Measurements from ENCODE around the gene DPYD.

Gene DPYD

GRCh38 chr1:97174039-97174704 is 746.7 kb downstream of the DPYD start:
- Histone ChIP-seq H3K9me3 (no peaks in the 10 kb centered on the region), H3K4me3 (no peak overlapping the region), H3K36me3 (no peaks in the 10 kb centered on the region), H3K27ac (no peak overlapping the region), H3K27me3 (no peaks in the 10 kb centered on the region), H3K4me1 (no peaks in the 10 kb centered on the region)
- intact Hi-C loops (cut with DNase I; ENCODE audit: low total_unique reads) = no loop called here
- no peak for DNase-seq
- no peak for TF ChIP-seq CTCF (IDR thresholded peaks at IDR 0.05)

GRCh38 chr1:97170300-97170699 is 750.5 kb downstream of the DPYD start:
- Histone ChIP-seq H3K27ac (no peak overlapping the region), H3K4me1 (no peaks in the 10 kb centered on the region), H3K27me3 (no peaks in the 10 kb centered on the region), H3K9me3 (no peaks in the 10 kb centered on the region), H3K4me3 (no peak overlapping the region), H3K36me3 (no peaks in the 10 kb centered on the region)
- DNase-seq = no peak
- intact Hi-C loops (cut with DNase I; ENCODE audit: low total_unique reads) = no loop called here
- no peak for TF ChIP-seq CTCF (IDR thresholded peaks at IDR 0.05)

- Histone ChIP-seq H3K4me3 (no peak overlapping the region), H3K27ac (no peak overlapping the region), H3K9me3 (no peaks in the 10 kb centered on the region), H3K36me3 (no peaks in the 10 kb centered on the region), H3K27me3 (no peaks in the 10 kb centered on the region), H3K4me1 (no peaks in the 10 kb centered on the region)
- intact Hi-C loops (cut with DNase I; ENCODE audit: low total_unique reads) = no loop called here
- DNase-seq = no peak
- no peak for TF ChIP-seq CTCF (IDR thresholded peaks at IDR 0.05)
Measured at GRCh38 chr1:97168056-97168455, 752.8 kb downstream of the DPYD start.

- no peak overlapping the region for H3K27ac ChIP-seq
- no peak for DNase-seq
- no peak overlapping the region for H3K4me3 ChIP-seq
- H3K9me3 ChIP-seq = no peaks in the 10 kb centered on the region
- no peaks in the 10 kb centered on the region for H3K36me3 ChIP-seq
- H3K27me3 ChIP-seq = no peaks in the 10 kb centered on the region
- H3K4me1 ChIP-seq = no peaks in the 10 kb centered on the region
- no peak for TF ChIP-seq CTCF (IDR thresholded peaks at IDR 0.05)
- intact Hi-C loops (cut with DNase I; ENCODE audit: low total_unique reads) = no loop called here
Measured at GRCh38 chr1:97167246-97167645, 753.6 kb downstream of the DPYD start.

- TF ChIP-seq CTCF (IDR thresholded peaks at IDR 0.05) = no peak
- Histone ChIP-seq H3K27ac (no peak overlapping the region), H3K27me3 (no peaks in the 10 kb centered on the region), H3K4me3 (no peak overlapping the region), H3K4me1 (no peaks in the 10 kb centered on the region), H3K9me3 (no peaks in the 10 kb centered on the region), H3K36me3 (no peaks in the 10 kb centered on the region)
- intact Hi-C loops (cut with DNase I; ENCODE audit: low total_unique reads) = no loop called here
- DNase-seq = no peak
Measured at GRCh38 chr1:97166626-97167025, 754.2 kb downstream of the DPYD start.

- no peaks in the 10 kb centered on the region for H3K36me3 ChIP-seq
- no peaks in the 10 kb centered on the region for H3K4me1 ChIP-seq
- H3K27ac ChIP-seq = no peak overlapping the region
- no peak for DNase-seq
- H3K4me3 ChIP-seq = no peak overlapping the region
- intact Hi-C loops (cut with DNase I; ENCODE audit: low total_unique reads) = no loop called here
- no peaks in the 10 kb centered on the region for H3K27me3 ChIP-seq
- TF ChIP-seq CTCF (IDR thresholded peaks at IDR 0.05) = no peak
- H3K9me3 ChIP-seq = no peaks in the 10 kb centered on the region
Measured at GRCh38 chr1:97164276-97164639, 756.6 kb downstream of the DPYD start.
